ENCODE measurements around the gene TMEM151A.

The TMEM151A gene

DNA sequence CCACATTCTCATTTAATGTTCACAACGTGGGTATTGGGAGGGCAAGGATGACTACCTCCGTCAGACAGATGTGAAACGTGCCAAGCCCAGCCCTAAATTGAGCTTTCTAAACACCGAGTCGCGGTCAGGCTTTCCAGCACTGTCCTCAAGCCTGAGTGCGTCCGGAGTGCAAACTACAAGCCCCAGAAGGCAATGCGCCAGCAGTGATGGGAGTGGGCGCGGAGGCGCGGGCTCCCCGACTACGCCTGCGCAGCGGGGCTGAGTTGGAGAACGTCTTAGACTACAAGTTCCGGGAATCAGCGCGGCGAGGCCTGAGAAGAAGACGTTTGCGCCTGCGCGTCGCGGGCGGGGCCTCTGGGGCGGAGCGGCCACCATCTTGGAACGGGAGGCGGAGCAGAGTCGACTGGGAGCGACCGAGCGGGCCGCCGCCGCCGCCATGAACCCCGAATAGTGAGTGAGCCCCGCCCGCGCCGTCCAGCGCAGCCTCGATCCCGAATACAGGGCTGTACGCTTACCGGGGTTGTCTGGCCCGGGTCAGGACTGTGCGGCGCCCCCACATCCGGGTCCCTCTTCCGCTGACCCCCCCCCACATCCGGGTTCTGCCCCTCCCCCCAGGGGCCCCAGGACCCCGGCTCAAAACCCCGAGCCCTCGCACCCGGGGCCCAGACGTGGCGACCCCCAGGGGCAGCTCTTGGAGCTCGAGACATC lies 23.3 kb upstream of the TMEM151A start, which contains the start of gene RAB1B:
RAB1B (plus strand) TSS at position 396 of the 708 bp plus-strand sequence; CDS start at position 437, 41 bp downstream.
- peaks cover 27% of the 10 kb centered on the region for H3K4me1 Mint-ChIP-seq
- H3K27me3 Mint-ChIP-seq (ENCODE audit: low read depth, poor library complexity), result no peaks in the 10 kb centered on the region
- peak; percentile 100 for DNase-seq
- H3K9me3 Mint-ChIP-seq, result no peaks in the 10 kb centered on the region
- H3K4me3 Mint-ChIP-seq, result peak within 1 kb of the TSS; percentile 96
- TF ChIP-seq, protein P1, sequence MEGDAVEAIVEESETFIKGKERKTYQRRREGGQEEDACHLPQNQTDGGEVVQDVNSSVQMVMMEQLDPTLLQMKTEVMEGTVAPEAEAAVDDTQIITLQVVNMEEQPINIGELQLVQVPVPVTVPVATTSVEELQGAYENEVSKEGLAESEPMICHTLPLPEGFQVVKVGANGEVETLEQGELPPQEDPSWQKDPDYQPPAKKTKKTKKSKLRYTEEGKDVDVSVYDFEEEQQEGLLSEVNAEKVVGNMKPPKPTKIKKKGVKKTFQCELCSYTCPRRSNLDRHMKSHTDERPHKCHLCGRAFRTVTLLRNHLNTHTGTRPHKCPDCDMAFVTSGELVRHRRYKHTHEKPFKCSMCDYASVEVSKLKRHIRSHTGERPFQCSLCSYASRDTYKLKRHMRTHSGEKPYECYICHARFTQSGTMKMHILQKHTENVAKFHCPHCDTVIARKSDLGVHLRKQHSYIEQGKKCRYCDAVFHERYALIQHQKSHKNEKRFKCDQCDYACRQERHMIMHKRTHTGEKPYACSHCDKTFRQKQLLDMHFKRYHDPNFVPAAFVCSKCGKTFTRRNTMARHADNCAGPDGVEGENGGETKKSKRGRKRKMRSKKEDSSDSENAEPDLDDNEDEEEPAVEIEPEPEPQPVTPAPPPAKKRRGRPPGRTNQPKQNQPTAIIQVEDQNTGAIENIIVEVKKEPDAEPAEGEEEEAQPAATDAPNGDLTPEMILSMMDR (IDR thresholded peaks at IDR 0.05), result no peak
- H3K36me3 Mint-ChIP-seq (ENCODE audit: low read depth), result peaks cover 34% of the 10 kb centered on the region
- peak within 1 kb of the TSS; percentile 99 for H3K27ac Mint-ChIP-seq

- peak overlapping the region; percentile 96 for H3K4me3 Mint-ChIP-seq
- H3K9me3 Mint-ChIP-seq, result no peaks in the 10 kb centered on the region
- peak; percentile 50 for DNase-seq
- peaks cover 29% of the 10 kb centered on the region for H3K4me1 Mint-ChIP-seq
- H3K36me3 Mint-ChIP-seq (ENCODE audit: low read depth), result peaks cover 37% of the 10 kb centered on the region
- TF ChIP-seq, protein P1 (IDR thresholded peaks at IDR 0.05), result no peak
- no peaks in the 10 kb centered on the region for H3K27me3 Mint-ChIP-seq (ENCODE audit: low read depth, poor library complexity)
- peak overlapping the region; percentile 88 for H3K27ac Mint-ChIP-seq
Measured at GRCh38 chr11:66268952-66269905, 22.5 kb upstream of the TMEM151A start.

GRCh38 chr11:66271816-66272215 lies 19.9 kb upstream of the TMEM151A start:
- peaks cover 28% of the 10 kb centered on the region for H3K4me1 Mint-ChIP-seq
- no peak for DNase-seq
- peak overlapping the region; percentile 54 for H3K27ac Mint-ChIP-seq
- H3K27me3 Mint-ChIP-seq (ENCODE audit: low read depth, poor library complexity), result no peaks in the 10 kb centered on the region
- TF ChIP-seq, protein P1 (IDR thresholded peaks at IDR 0.05), result no peak
- H3K9me3 Mint-ChIP-seq, result no peaks in the 10 kb centered on the region
- H3K36me3 Mint-ChIP-seq (ENCODE audit: low read depth), result peaks cover 45% of the 10 kb centered on the region
- peak overlapping the region; percentile 42 for H3K4me3 Mint-ChIP-seq

- peaks cover 45% of the 10 kb centered on the region for H3K36me3 Mint-ChIP-seq (ENCODE audit: low read depth)
- peak overlapping the region; percentile 22 for H3K27ac Mint-ChIP-seq
- H3K4me3 Mint-ChIP-seq, result no peak overlapping the region
- TF ChIP-seq, protein P1 (IDR thresholded peaks at IDR 0.05), result no peak
- no peaks in the 10 kb centered on the region for H3K9me3 Mint-ChIP-seq
- H3K4me1 Mint-ChIP-seq, result peaks cover 21% of the 10 kb centered on the region
- DNase-seq, result no peak
- H3K27me3 Mint-ChIP-seq (ENCODE audit: low read depth, poor library complexity), result no peaks in the 10 kb centered on the region
Measured at GRCh38 chr11:66272596-66272995, 19.1 kb upstream of the TMEM151A start.

GRCh38 chr11:66274219-66274618 lies 17.5 kb upstream of the TMEM151A start:
- H3K36me3 Mint-ChIP-seq (ENCODE audit: low read depth), result peaks cover 45% of the 10 kb centered on the region
- H3K4me1 Mint-ChIP-seq, result peaks cover 21% of the 10 kb centered on the region
- no peak overlapping the region for H3K27ac Mint-ChIP-seq
- no peak for DNase-seq
- peaks cover 5% of the 10 kb centered on the region for H3K27me3 Mint-ChIP-seq (ENCODE audit: low read depth, poor library complexity)
- no peak overlapping the region for H3K4me3 Mint-ChIP-seq
- TF ChIP-seq, protein P1 (IDR thresholded peaks at IDR 0.05), result no peak
- H3K9me3 Mint-ChIP-seq, result no peaks in the 10 kb centered on the region

Data from nephron progenitor cell (in vitro differentiated cells).